K562 (cell line): ENCODE measurements around the gene UGT2B15. TPM values are rescaled to one million over a fixed set of nuclear protein-coding genes. Genes with fewer than 3 reads are reported as not detected.
"Not testable (repeated sequence)": the region's sequence is repeated elsewhere in the genome, so short reads cannot be mapped to it uniquely, and the experiment has no call there.

Source experiments
- ATAC-seq: fragments of 200-7000 bp; cut with Tn5 transposase; 3 replicates; pipeline ENCODE4 v1.9.1; 2020; ENCODE audit warnings: moderate library complexity
- BruUV-seq: library from RNA; stranded (reverse); fragments of 400-500 nt; replicated peaks from 2 replicates; lab custom pipeline; 2021; lab: Mats Ljungman, UMichigan
- CTCF ChIA-PET: fragments of 300-600 bp; formaldehyde crosslinking; extraction: SDS; loops from one replicate; lab custom pipeline; 2021; ENCODE audit warnings: low intra/inter-chr PET ratio; lab: Yijun Ruan, JAX
- POLR2A ChIA-PET: fragments of 300-600, 350-650 bp; sonication (Branson Sonifier 250); formaldehyde crosslinking; extraction: SDS; loops from one replicate; lab custom pipeline; 2021; ENCODE audit warnings: antibody characterized with exemption, inconsistent platforms; lab: Yijun Ruan, JAX
- DNase-seq, 4 experiments: peaks; one replicate each; pipeline versions ENCODE4 v3.0.0 to v3.0.0-alpha.2; 2011 to 2018; ENCODE audit warnings: low spot score in 3 of 4, mixed read lengths in 3 of 4; ENCODE audit errors: extremely low read depth in 1 of 4
- FAIRE-seq: peaks from 2 replicates; lab custom pipeline; 2011; peaks lifted over from hg19 to GRCh38; lab: Jason Lieb, UNC
- H2AFZ ChIP-seq: 2 replicates; pipeline ENCODE4 v1.6.0; 2011; ENCODE audit warnings: low read depth, low read length, control low read depth, inconsistent platforms
- H3K27ac ChIP-seq: fragments of 200-600 bp; 3 replicates; pipeline ENCODE4 v1.8.0; 2011; ENCODE audit warnings: low read depth, mild to moderate bottlenecking, control low read depth, inconsistent platforms, low read length, moderate library complexity, mixed read lengths; ENCODE audit errors: extremely low read depth
- H3K27me3 ChIP-seq, 2 experiments: fragments of 300-600 bp in 1 of 2; 2 replicates in 1 of 2; 3 replicates in 1 of 2; pipeline versions ENCODE4 v1.6.0 to v1.8.0; 2011; ENCODE audit warnings: inconsistent platforms in 2 of 2, low read length in 2 of 2, mild to moderate bottlenecking in 1 of 2, mixed read lengths in 1 of 2, moderate library complexity in 1 of 2; ENCODE audit not compliant: control insufficient read depth in 2 of 2, insufficient read depth in 2 of 2
- H3K36me3 ChIP-seq: fragments of 300-600 bp; 3 replicates; pipeline ENCODE4 v1.8.0; 2011; ENCODE audit warnings: mild to moderate bottlenecking, low read length, inconsistent platforms; ENCODE audit not compliant: control insufficient read depth, insufficient read depth
- H3K4me1 ChIP-seq, 2 experiments: fragments of 200-600 bp in 1 of 2; replicated peaks in 1 of 2; 2 replicates in 1 of 2; 3 replicates in 1 of 2; pipeline versions ENCODE4 v1.5.1 to v1.8.0; 2011; ENCODE audit warnings: inconsistent platforms in 2 of 2, low read length in 2 of 2, mild to moderate bottlenecking in 1 of 2, mixed read lengths in 1 of 2, moderate library complexity in 1 of 2; ENCODE audit not compliant: control insufficient read depth in 2 of 2, insufficient read depth in 2 of 2
- H3K4me2 ChIP-seq: 2 replicates; pipeline ENCODE4 v1.6.1; 2011; ENCODE audit warnings: low read length, control low read depth, inconsistent platforms, mixed read lengths; ENCODE audit not compliant: insufficient read depth
- H3K4me3 ChIP-seq: fragments of 200-600 bp; sonication (generic), shearing (Covaris generic); 2 replicates; pipeline ENCODE4 v1.5.1; 2016; ENCODE audit warnings: control low read depth, inconsistent platforms
- H3K79me2 ChIP-seq: fragments of 200-600 bp; 3 replicates; pipeline ENCODE4 v1.8.0; 2011; ENCODE audit warnings: low read length, inconsistent platforms; ENCODE audit not compliant: control insufficient read depth, insufficient read depth
- H3K9ac ChIP-seq, 2 experiments: 2 replicates each; pipeline versions ENCODE4 v1.6.0 to v1.6.1; 2011; ENCODE audit warnings: low read depth in 2 of 2, low read length in 2 of 2, control low read depth in 1 of 2, inconsistent platforms in 1 of 2, mild to moderate bottlenecking in 1 of 2, mixed read lengths in 1 of 2; ENCODE audit not compliant: insufficient read depth in 1 of 2
- H3K9me1 ChIP-seq: one replicate; pipeline ENCODE4 v1.6.0; 2011; ENCODE audit warnings: inconsistent platforms, mild to moderate bottlenecking, low read length, moderate library complexity; ENCODE audit not compliant: control insufficient read depth, insufficient read depth
- H3K9me3 ChIP-seq: replicated peaks from 2 replicates; pipeline ENCODE4 v1.5.1; 2011; ENCODE audit warnings: low read depth, low read length, inconsistent platforms; ENCODE audit not compliant: control insufficient read depth, insufficient read depth
- H4K20me1 ChIP-seq: replicated peaks from 2 replicates; pipeline ENCODE4 v1.6.1; 2011; ENCODE audit warnings: low read length, inconsistent platforms, mixed read lengths; ENCODE audit not compliant: control insufficient read depth, insufficient read depth
- CEBPG ChIP-seq, 3 experiments: fragments of 200-800 bp in 1 of 3; sonication (Bioruptor generic) in 1 of 3; sonication (generic) in 1 of 3; formaldehyde crosslinking in 1 of 3; IDR thresholded peaks in 2 of 3; conservative IDR thresholded peaks in 1 of 3; 2 replicates each; pipeline versions ENCODE4 v1.6.1 to v1.8.0; 2016 to 2022; ENCODE audit warnings: missing compliant biosample characterization in 2 of 3, missing genetic modification characterization in 2 of 3, mild to moderate bottlenecking in 1 of 3, missing genetic modification reagents in 1 of 3
- FUS ChIP-seq: fragments of 200-400 bp; formaldehyde crosslinking; optimal IDR thresholded peaks from 2 replicates; pipeline ENCODE3; 2017; ENCODE audit warnings: low read depth, low read length
- RBBP5 ChIP-seq: fragments of 200-600 bp; sonication (generic); IDR thresholded peaks from 2 replicates; pipeline ENCODE4 v1.6.1; 2012; ENCODE audit warnings: borderline replicate concordance, mild to moderate bottlenecking, low read length, control low read depth, inconsistent platforms; ENCODE audit not compliant: insufficient read depth, poor library complexity, severe bottlenecking
- RBM25 ChIP-seq: fragments of 200-400 bp; formaldehyde crosslinking; IDR thresholded peaks from 2 replicates; pipeline ENCODE4 v1.6.1; 2018; ENCODE audit warnings: low read length, low read depth, moderate library complexity; ENCODE audit not compliant: severe bottlenecking
- SRSF9 ChIP-seq: fragments of 200-400 bp; formaldehyde crosslinking; IDR thresholded peaks from 2 replicates; pipeline ENCODE4 v1.6.1; 2017; ENCODE audit warnings: low read depth, low read length, borderline replicate concordance
- ZNF239 ChIP-seq: fragments of 250-450 bp; sonication (Bioruptor Pico); IDR thresholded peaks from 2 replicates; pipeline ENCODE4 v1.4.0; 2020; ENCODE audit warnings: mild to moderate bottlenecking
- ZNF324 ChIP-seq: fragments of 250-450 bp; sonication (Bioruptor Pico); IDR thresholded peaks from 2 replicates; pipeline ENCODE4 v1.4.0; 2020; ENCODE audit warnings: mild to moderate bottlenecking
- WGBS: fragments of 100-300 bp; shearing (Covaris generic); methylation state at CpG from one replicate; pipeline ENCODE4 v1.1.6; 2016; ENCODE audit warnings: low coverage, mixed read lengths; ENCODE audit not compliant: insufficient coverage; ENCODE audit errors: missing lambda C conversion rate; 5-methylcytosine and 5-hydroxymethylcytosine counted together
- in situ Hi-C: fragments of 300-500 bp; cut with MboI; formaldehyde crosslinking; loops from 4 replicates; pipeline ENCODE4 v1.15.0; 2018; ENCODE audit warnings: inconsistent platforms, mixed read lengths
- intact Hi-C: fragments of 100-400 bp; cut with micrococcal nuclease; formaldehyde crosslinking; loops from 2 replicates; pipeline ENCODE4 v1.14.2; 2022
- polyA plus RNA-seq, 8 experiments: library from polyadenylated mRNA; depleted of rRNA in 4 of 8; stranded (reverse) in 5 of 8; unstranded in 3 of 8; fragments of >200 nt; fragmentation: Nextera tagmentation in 2 of 8; fragmentation: Illumina TruSeq in 1 of 8; extraction: Ambion mirVana in 2 of 8; extraction: Trizol in 1 of 8; gene quantifications; 2 replicates each; pipeline versions ENCODE4 v1.2.1 to v1.2.3, GENCODE V29; 2011 to 2014; ENCODE audit warnings: inconsistent platforms in 1 of 8, missing spikeins in 1 of 8
- total RNA-seq, 7 experiments: library from RNA; depleted of rRNA in 6 of 7; stranded (reverse); fragments of >200 nt in 6 of 7; fragmentation: Illumina TruSeq in 2 of 7; extraction: Trizol in 2 of 7; gene quantifications; 2 replicates each; pipeline versions ENCODE4 v1.2.1 to v1.2.3, GENCODE V29; 2011 to 2021; ENCODE audit warnings: low replicate concordance in 1 of 7
- TF ChIP-seq, protein P1 (sequence below): fragments of 450-650 bp; IDR thresholded peaks from 2 replicates; pipeline ENCODE4 v1.6.1; 2016; ENCODE audit warnings: antibody characterized with exemption

Gene UGT2B15
- total and polyA plus RNA-seq, 9 of the 15 experiments (the other 6 are each of a cell fraction or from before 2014, with no cell fraction given): 0.06 to 0.16 (median 0.10) TPM; not detected in 6

DNA sequence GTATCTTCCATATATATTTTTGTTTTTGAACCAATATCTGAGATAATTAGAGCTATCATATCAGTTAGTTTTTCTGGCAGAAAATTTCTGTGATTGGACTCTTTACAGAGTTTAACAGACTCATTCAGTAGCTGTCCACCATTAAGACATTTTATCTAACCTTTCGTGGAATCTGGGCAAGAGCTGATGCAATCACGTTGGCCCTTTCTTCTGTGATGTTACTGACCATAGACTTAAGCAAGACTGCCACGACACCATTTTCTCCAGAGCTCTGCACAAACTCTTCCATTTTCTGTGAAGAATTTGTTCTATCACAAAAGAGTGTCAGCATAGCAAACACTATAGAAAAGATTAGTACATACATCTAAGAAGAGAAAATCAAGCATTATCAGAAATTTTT is 41.8 kb upstream of the UGT2B15 start:
- Histone ChIP-seq H3K9me1 (no peaks in the 10 kb centered on the region), H3K9me3 (no peaks in the 10 kb centered on the region), H4K20me1 (no peaks in the 10 kb centered on the region), H3K9ac (no peak overlapping the region), H2AFZ (no peak overlapping the region), H3K27ac (no peak overlapping the region), H3K4me1 (no peaks in the 10 kb centered on the region), H3K4me3 (no peak overlapping the region), H3K36me3 (no peaks in the 10 kb centered on the region), H3K79me2 (no peaks in the 10 kb centered on the region), H3K27me3 (no peaks in the 10 kb centered on the region), H3K4me2 (no peak overlapping the region)
- DNase-seq: no peak
- 2% methylated on average over 3 of the region's 3 CpGs for WGBS
- in situ Hi-C loops (no loop called here), intact Hi-C loops (no loop called here)
- ChIA-PET POLR2A (no interaction called here), CTCF (no interaction called here)
- BruUV-seq: no TSS peak
- TF ChIP-seq CEBPG (CRISPR knock-in tag; IDR thresholded peaks at IDR 0.05): no peak
- peak; percentile 48 to 53; a peak in 3 of 4 replicates for TF ChIP-seq CEBPG (tag; conservative IDR thresholded peaks at IDR 0.05 in 1 of 2, IDR thresholded peaks at IDR 0.05 in 1 of 2)
- no peak for TF ChIP-seq SRSF9
- no peak for FAIRE-seq
- ATAC-seq: no peak

DNA sequence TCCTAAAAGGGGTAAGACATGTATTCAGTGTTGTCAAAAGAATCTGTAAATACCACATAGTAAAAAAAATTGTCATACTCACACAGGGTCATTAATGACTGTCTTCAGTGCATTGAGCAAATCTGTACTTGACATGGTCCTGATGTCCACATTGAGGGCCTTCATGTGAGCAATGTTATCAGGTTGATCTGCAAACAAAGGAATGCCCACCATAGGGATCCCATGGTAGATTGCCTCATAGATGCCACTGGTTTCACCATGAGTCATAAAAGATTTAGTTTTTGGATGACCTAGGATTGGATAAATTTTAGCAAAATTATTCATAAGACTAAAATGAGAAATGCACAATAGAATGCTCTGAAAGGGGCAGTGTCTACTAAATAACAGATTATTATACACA is 38.1 kb upstream of the UGT2B15 start:
- no peak overlapping the region for H3K4me2 ChIP-seq
- no peaks in the 10 kb centered on the region for H3K27me3 ChIP-seq
- no peak overlapping the region for H2AFZ ChIP-seq
- no peaks in the 10 kb centered on the region for H3K4me1 ChIP-seq
- H3K36me3 ChIP-seq: no peaks in the 10 kb centered on the region
- in situ Hi-C loops (no loop called here), intact Hi-C loops (no loop called here)
- POLR2A ChIA-PET: no interaction called here
- no peaks in the 10 kb centered on the region for H3K9me1 ChIP-seq
- DNase-seq (no peak), FAIRE-seq (no peak), ATAC-seq (no peak)
- no peak overlapping the region for H3K27ac ChIP-seq
- CTCF ChIA-PET: no interaction called here
- H3K4me3 ChIP-seq: no peak overlapping the region
- H4K20me1 ChIP-seq: no peaks in the 10 kb centered on the region
- TF ChIP-seq FUS: no peak
- no peak for TF ChIP-seq RBM25
- TF ChIP-seq RBBP5: no peak
- TF ChIP-seq ZNF239: no peak
- TF ChIP-seq, protein P1, sequence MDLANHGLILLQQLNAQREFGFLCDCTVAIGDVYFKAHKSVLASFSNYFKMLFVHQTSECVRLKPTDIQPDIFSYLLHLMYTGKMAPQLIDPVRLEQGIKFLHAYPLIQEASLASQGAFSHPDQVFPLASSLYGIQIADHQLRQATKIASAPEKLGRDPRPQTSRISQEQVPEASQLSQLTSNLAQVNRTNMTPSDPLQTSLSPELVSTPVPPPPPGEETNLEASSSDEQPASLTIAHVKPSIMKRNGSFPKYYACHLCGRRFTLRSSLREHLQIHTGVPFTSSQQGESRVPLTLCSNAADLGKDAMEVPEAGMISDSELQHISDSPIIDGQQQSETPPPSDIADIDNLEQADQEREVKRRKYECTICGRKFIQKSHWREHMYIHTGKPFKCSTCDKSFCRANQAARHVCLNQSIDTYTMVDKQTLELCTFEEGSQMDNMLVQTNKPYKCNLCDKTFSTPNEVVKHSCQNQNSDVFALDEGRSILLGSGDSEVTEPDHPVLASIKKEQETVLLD: no peak
- no peak for TF ChIP-seq ZNF324 (CRISPR knock-in tag)
- no peaks in the 10 kb centered on the region for H3K9me3 ChIP-seq
- H3K79me2 ChIP-seq: no peaks in the 10 kb centered on the region
- no TSS peak for BruUV-seq
- no peak overlapping the region for H3K9ac ChIP-seq

DNA sequence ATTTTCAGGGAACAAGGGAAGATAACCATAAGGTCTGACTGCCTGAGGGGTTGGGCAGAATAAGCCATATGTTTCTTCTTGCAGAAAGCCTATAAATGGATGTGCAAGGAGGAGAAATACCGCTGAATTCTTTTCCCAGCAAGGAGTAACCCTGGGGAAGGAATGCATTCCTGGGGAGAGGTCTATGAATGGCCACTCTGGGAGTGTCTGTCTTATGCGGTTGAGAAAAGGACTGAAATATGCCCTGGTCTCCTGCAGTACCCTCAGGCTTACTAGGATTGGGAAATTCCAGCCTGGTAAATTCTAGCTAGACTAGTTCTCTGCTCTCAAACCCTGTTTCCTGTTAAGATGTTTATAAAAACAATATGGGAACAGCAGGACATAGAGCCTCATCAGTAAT is 32.7 kb upstream of the UGT2B15 start:
- H3K27me3 ChIP-seq, H3K9me3 ChIP-seq, H2AFZ ChIP-seq, H3K36me3 ChIP-seq, H3K9ac ChIP-seq, BruUV-seq, CTCF ChIA-PET, H3K9me1 ChIP-seq, H3K4me3 ChIP-seq, in situ Hi-C loops, POLR2A ChIA-PET, ATAC-seq, H3K27ac ChIP-seq, FAIRE-seq, DNase-seq, H3K4me1 ChIP-seq, H3K79me2 ChIP-seq, H4K20me1 ChIP-seq, intact Hi-C loops, H3K4me2 ChIP-seq: not testable (repeated sequence)
- 0% methylated on average over 2 of the region's 2 CpGs for WGBS
